OCI-LY7 (cell line): ENCODE data around the gene ENDOV. TPM values are rescaled to one million over a fixed set of nuclear protein-coding genes. Genes with fewer than 3 reads are reported as not detected.

Experiments
- BruUV-seq: library from RNA; stranded (reverse); fragments of 400-500 nt; replicated peaks from 2 replicates; lab custom pipeline; 2021; lab: Mats Ljungman, UMichigan
- CTCF ChIA-PET: fragments of 300-600 bp; sonication (Branson Sonifier 250); formaldehyde crosslinking; loops from one replicate; lab custom pipeline; 2022; ENCODE audit warnings: antibody characterized with exemption; ENCODE audit not compliant: unreplicated experiment; lab: Charles Lee
- POLR2A ChIA-PET: fragments of 300-600 bp; sonication (Branson Sonifier 250); formaldehyde crosslinking; loops from one replicate; lab custom pipeline; 2022; ENCODE audit warnings: antibody characterized with exemption; lab: Charles Lee
- DNase-seq: peaks from one replicate; pipeline ENCODE4 v3.0.0-alpha.2; 2015; ENCODE audit warnings: low spot score
- H2AFZ ChIP-seq: fragments of 200-600 bp; sonication (generic), shearing (Covaris generic); 2 replicates; pipeline ENCODE4 v1.6.1; 2014; ENCODE audit warnings: mild to moderate bottlenecking, antibody characterized with exemption, low read length, moderate library complexity
- H3K27ac ChIP-seq: fragments of 200-600 bp; sonication (generic); 2 replicates; pipeline ENCODE4 v1.5.1; 2014; ENCODE audit warnings: mixed run types, low read depth, mild to moderate bottlenecking, moderate library complexity, low read length, inconsistent platforms; ENCODE audit not compliant: poor library complexity, severe bottlenecking
- H3K36me3 ChIP-seq: fragments of 200-600 bp; sonication (generic); 2 replicates; pipeline ENCODE4 v1.6.1; 2014; ENCODE audit warnings: mild to moderate bottlenecking, antibody characterized with exemption, low read length, moderate library complexity, mixed read lengths; ENCODE audit not compliant: insufficient read depth
- H3K4me1 ChIP-seq: fragments of 200-600 bp; sonication (generic); 2 replicates; pipeline ENCODE4 v1.5.1; 2014; ENCODE audit warnings: mild to moderate bottlenecking, low read length; ENCODE audit not compliant: insufficient read depth, poor library complexity, severe bottlenecking
- H3K4me2 ChIP-seq: fragments of 200-600 bp; sonication (generic); 2 replicates; pipeline ENCODE4 v1.6.1; 2014; ENCODE audit warnings: mild to moderate bottlenecking, low read length
- H3K4me3 ChIP-seq: fragments of 200-600 bp; sonication (generic); 2 replicates; pipeline ENCODE4 v1.5.1; 2014; ENCODE audit warnings: mild to moderate bottlenecking, low read depth, low read length; ENCODE audit not compliant: poor library complexity, severe bottlenecking
- H3K79me2 ChIP-seq: fragments of 200-600 bp; sonication (generic); 2 replicates; pipeline ENCODE4 v1.6.1; 2016; ENCODE audit warnings: low read depth, mild to moderate bottlenecking, low read length, moderate library complexity, mixed read lengths; ENCODE audit not compliant: insufficient read depth
- H3K9me2 ChIP-seq: fragments of 200-600 bp; sonication (generic); 2 replicates; pipeline ENCODE4 v1.6.1; 2016; ENCODE audit warnings: mild to moderate bottlenecking, low read length, mixed read lengths; ENCODE audit not compliant: insufficient read depth
- H3K9me3 ChIP-seq: fragments of 200-600 bp; sonication (generic); 2 replicates; pipeline ENCODE4 v1.6.1; 2014; ENCODE audit warnings: mild to moderate bottlenecking, mixed run types, low read length, mixed read lengths
- H4K20me1 ChIP-seq: fragments of 200-600 bp; sonication (generic); 2 replicates; pipeline ENCODE4 v1.6.1; 2014; ENCODE audit warnings: mild to moderate bottlenecking, antibody characterized with exemption, low read length, moderate library complexity, mixed read lengths; ENCODE audit not compliant: insufficient read depth
- EZH2phosphoT487 ChIP-seq: fragments of 200-600 bp; sonication (generic); IDR thresholded peaks from 2 replicates; pipeline ENCODE4 v1.6.1; 2018; ENCODE audit warnings: low read depth, borderline replicate concordance, mild to moderate bottlenecking, mixed run types, antibody characterized with exemption, low read length, moderate library complexity, mixed read lengths
- intact Hi-C: fragments of 100-400 bp; cut with micrococcal nuclease; formaldehyde crosslinking; loops from one replicate; pipeline ENCODE4 v1.10.0; 2022; ENCODE audit not compliant: unreplicated experiment
- total RNA-seq, 2 experiments: library from RNA; depleted of rRNA in 1 of 2; stranded (reverse); fragments of >200 nt in 1 of 2; shearing (Covaris generic) in 1 of 2; gene quantifications; 2 replicates each; pipeline ENCODE4 v1.2.3, GENCODE V29; 2014 to 2022
- TF ChIP-seq, protein P1 (sequence below): fragments of 200-600 bp; sonication (generic); conservative IDR thresholded peaks from 2 replicates; pipeline ENCODE4 v1.5.1; 2014; ENCODE audit warnings: mild to moderate bottlenecking, antibody characterized with exemption, low read length, moderate library complexity, mixed read lengths

Gene ENDOV
- total RNA-seq, 2 experiments from 2014 or later: 22.4 to 33.1 TPM

DNA sequence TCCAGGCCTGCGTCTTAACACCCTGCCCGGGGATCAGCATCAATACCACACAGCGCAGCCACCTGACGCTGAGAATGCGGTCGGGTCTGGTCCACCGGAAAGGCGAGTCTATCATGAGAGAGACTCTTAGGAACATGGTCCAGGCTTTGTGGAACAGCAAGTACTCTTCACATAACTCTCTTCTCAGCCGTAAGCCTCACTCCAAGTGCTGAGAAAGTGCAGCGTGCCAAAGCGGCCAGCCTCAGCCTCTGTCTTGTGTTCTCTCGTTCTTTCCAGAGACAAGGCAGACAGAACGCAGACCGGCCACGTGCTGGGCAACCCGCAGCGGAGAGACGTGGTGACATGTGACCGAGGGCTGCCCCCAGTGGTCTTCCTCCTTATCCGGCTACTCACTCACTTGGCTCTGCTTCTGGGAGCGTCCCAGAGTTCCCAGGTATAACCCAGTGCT, 34.4 kb upstream of the ENDOV start:
- H4K20me1 ChIP-seq: no peaks in the 10 kb centered on the region
- no peak for DNase-seq
- peaks cover 10% of the 10 kb centered on the region; the same call in 1 of the 2 replicates for H3K36me3 ChIP-seq

DNA sequence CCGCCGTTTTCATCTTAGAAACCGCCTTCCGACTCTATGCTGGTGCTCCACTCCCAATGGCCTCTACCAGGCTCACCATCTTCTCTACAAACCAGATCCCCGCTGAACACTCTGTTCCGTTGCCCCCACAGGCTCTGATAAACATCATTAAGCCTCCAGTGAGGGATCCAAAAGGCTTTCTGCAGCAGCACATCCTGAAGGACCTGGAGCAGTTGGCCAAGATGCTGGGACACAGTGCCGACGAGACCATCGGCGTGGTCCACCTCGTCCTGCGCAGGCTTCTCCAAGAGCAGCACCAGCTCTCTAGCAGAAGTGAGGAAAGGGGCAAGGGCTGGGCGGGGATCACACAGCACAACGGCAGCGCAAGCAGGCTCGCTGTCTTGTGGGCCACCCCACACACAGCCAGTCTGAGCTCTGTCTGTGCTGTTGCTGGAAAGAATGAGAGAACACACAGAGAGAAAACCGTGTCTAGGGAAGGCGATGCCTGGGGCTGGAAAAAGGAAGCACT, 33.5 kb upstream of the ENDOV start:
- Histone ChIP-seq H3K9me2 (no peaks in the 10 kb centered on the region), H4K20me1 (no peaks in the 10 kb centered on the region), H3K4me2 (no peak overlapping the region), H3K4me3 (no peak overlapping the region), H3K36me3 (peaks cover 4% of the 10 kb centered on the region; the same call in 1 of the 2 replicates), H2AFZ (no peak overlapping the region), H3K4me1 (no peaks in the 10 kb centered on the region), H3K9me3 (no peaks in the 10 kb centered on the region), H3K79me2 (no peaks in the 10 kb centered on the region), H3K27ac (no peak overlapping the region)
- intact Hi-C loops: no loop called here
- ChIA-PET POLR2A (no interaction called here), CTCF (no interaction called here)
- TF ChIP-seq, protein P1, sequence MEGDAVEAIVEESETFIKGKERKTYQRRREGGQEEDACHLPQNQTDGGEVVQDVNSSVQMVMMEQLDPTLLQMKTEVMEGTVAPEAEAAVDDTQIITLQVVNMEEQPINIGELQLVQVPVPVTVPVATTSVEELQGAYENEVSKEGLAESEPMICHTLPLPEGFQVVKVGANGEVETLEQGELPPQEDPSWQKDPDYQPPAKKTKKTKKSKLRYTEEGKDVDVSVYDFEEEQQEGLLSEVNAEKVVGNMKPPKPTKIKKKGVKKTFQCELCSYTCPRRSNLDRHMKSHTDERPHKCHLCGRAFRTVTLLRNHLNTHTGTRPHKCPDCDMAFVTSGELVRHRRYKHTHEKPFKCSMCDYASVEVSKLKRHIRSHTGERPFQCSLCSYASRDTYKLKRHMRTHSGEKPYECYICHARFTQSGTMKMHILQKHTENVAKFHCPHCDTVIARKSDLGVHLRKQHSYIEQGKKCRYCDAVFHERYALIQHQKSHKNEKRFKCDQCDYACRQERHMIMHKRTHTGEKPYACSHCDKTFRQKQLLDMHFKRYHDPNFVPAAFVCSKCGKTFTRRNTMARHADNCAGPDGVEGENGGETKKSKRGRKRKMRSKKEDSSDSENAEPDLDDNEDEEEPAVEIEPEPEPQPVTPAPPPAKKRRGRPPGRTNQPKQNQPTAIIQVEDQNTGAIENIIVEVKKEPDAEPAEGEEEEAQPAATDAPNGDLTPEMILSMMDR: no peak
- TF ChIP-seq EZH2phosphoT487: no peak
- BruUV-seq: no TSS peak
- DNase-seq: no peak

More for the DNA sequence above, 34.4 kb upstream of the ENDOV start:
- CTCF ChIA-PET: no interaction called here
- Histone ChIP-seq H3K9me3 (no peaks in the 10 kb centered on the region), H3K79me2 (no peaks in the 10 kb centered on the region), H3K27ac (no peak overlapping the region), H3K4me1 (no peaks in the 10 kb centered on the region), H3K4me3 (no peak overlapping the region), H3K9me2 (no peaks in the 10 kb centered on the region), H2AFZ (no peak overlapping the region), H3K4me2 (no peak overlapping the region)
- no TSS peak for BruUV-seq
- no peak for TF ChIP-seq EZH2phosphoT487
- TF ChIP-seq, protein P1: no peak
- POLR2A ChIA-PET: no interaction called here
- intact Hi-C loops: no loop called here

DNA sequence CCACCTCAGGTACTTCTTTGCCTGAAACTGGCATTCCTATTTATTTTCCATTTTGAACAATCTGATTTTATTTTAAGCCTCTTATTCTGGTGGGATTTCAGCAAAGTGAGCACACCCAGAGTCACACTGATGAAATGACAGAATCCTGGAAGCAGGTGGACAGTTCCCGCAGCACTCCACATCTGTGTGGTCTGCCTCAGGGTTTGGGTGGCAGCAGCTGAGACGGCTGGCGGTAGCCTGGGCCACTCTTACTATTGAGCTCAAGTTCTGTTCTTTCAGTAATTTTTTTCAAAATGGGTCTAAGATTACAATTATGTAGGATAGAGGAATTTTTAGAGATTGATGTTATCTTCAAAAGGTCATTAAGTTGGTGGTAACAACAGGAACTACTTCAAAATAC, 32.5 kb upstream of the ENDOV start:
- Histone ChIP-seq H3K4me2 (no peak overlapping the region), H3K4me3 (no peak overlapping the region), H3K9me3 (no peaks in the 10 kb centered on the region), H2AFZ (no peak overlapping the region), H3K4me1 (no peaks in the 10 kb centered on the region), H3K36me3 (no peaks in the 10 kb centered on the region), H3K27ac (no peak overlapping the region), H3K79me2 (no peaks in the 10 kb centered on the region), H4K20me1 (no peaks in the 10 kb centered on the region), H3K9me2 (no peaks in the 10 kb centered on the region)
- BruUV-seq: no TSS peak
- CTCF ChIA-PET: no interaction called here
- DNase-seq: no peak
- POLR2A ChIA-PET: interaction anchor here (0.5 kb wide), 1 partner anchor 283 kb away, joined by 3 read pairs; no protein-coding TSS in a partner anchor
- intact Hi-C loops: no loop called here
- TF ChIP-seq, protein P1: no peak
- TF ChIP-seq EZH2phosphoT487: no peak
